GM18861 (cell line): Measurements from ENCODE around the gene RPS4Y2.

Source experiments
- ATAC-seq: cut with Tn5 transposase; IDR thresholded peaks from one replicate; pipeline ENCODE4 v1.9.1; 2021; ENCODE audit not compliant: unreplicated experiment

The RPS4Y2 gene

GRCh38 chrY:20755808-20756207 is at the start of gene RPS4Y2:
Gene RPS4Y2 (plus strand): TSS chrY:20756108. CDS start chrY:20756164, 56 bp downstream.
- no peak for ATAC-seq

GRCh38 chrY:20714391-20714790 is 41.5 kb upstream of the RPS4Y2 start:
- ATAC-seq, result no peak

- ATAC-seq, result no peak
Measured at GRCh38 chrY:20726184-20726907, 29.6 kb upstream of the RPS4Y2 start.

GRCh38 chrY:20735200-20735599 is 20.7 kb upstream of the RPS4Y2 start:
- no peak for ATAC-seq

GRCh38 chrY:20739806-20740205 is 16.1 kb upstream of the RPS4Y2 start:
- ATAC-seq, result no peak

GRCh38 chrY:20740609-20741008 is 15.3 kb upstream of the RPS4Y2 start:
- ATAC-seq, result no peak

GRCh38 chrY:20745060-20745459 is 10.8 kb upstream of the RPS4Y2 start:
- no peak for ATAC-seq

- no peak for ATAC-seq
Measured at GRCh38 chrY:20746919-20747318, 9.0 kb upstream of the RPS4Y2 start.

GRCh38 chrY:20763869-20764268 is 8.0 kb downstream of the RPS4Y2 start:
- no peak for ATAC-seq

GRCh38 chrY:20765117-20765516 is 9.2 kb downstream of the RPS4Y2 start:
- ATAC-seq, result no peak

GRCh38 chrY:20770755-20771154 is 14.8 kb downstream of the RPS4Y2 start:
- ATAC-seq, result no peak

GRCh38 chrY:20776104-20776503 is 20.2 kb downstream of the RPS4Y2 start:
- no peak for ATAC-seq

- ATAC-seq, result no peak
Measured at GRCh38 chrY:20780104-20780654, 24.3 kb downstream of the RPS4Y2 start.

- ATAC-seq, result no peak
Measured at GRCh38 chrY:20780776-20781175, 24.9 kb downstream of the RPS4Y2 start.

GRCh38 chrY:20781408-20781807 is 25.5 kb downstream of the RPS4Y2 start:
- no peak for ATAC-seq

- ATAC-seq, result no peak
Measured at GRCh38 chrY:20784965-20785364, 29.1 kb downstream of the RPS4Y2 start.

- ATAC-seq, result no peak
Measured at GRCh38 chrY:20787076-20787475, 31.2 kb downstream of the RPS4Y2 start.

GRCh38 chrY:20798351-20799049 is 42.6 kb downstream of the RPS4Y2 start:
- no peak for ATAC-seq

- ATAC-seq, result no peak
Measured at GRCh38 chrY:20802659-20803058, 46.8 kb downstream of the RPS4Y2 start.

GRCh38 chrY:20806243-20806642 is 50.3 kb downstream of the RPS4Y2 start:
- ATAC-seq, result no peak

GRCh38 chrY:20813459-20813858 is 57.6 kb downstream of the RPS4Y2 start:
- no peak for ATAC-seq

GRCh38 chrY:20814794-20815193 is 58.9 kb downstream of the RPS4Y2 start:
- ATAC-seq, result no peak
